PC-9 (cell line): Measurements from ENCODE around the gene ZNF398. TPM values are rescaled to one million over a fixed set of nuclear protein-coding genes. Genes with fewer than 3 reads are reported as not detected.

Experiments used
- BruUV-seq: library from RNA; stranded (reverse); fragments of 400-500 nt; replicated peaks from 2 replicates; lab custom pipeline; 2021; lab: Mats Ljungman, UMichigan
- CTCF ChIA-PET: fragments of 300-600 bp; sonication (Branson Sonifier 250); formaldehyde crosslinking; loops from one replicate; lab custom pipeline; 2022; ENCODE audit warnings: antibody characterized with exemption; lab: Charles Lee
- POLR2A ChIA-PET: fragments of 300-600 bp; sonication (Branson Sonifier 250); formaldehyde crosslinking; loops from one replicate; lab custom pipeline; 2022; ENCODE audit warnings: antibody characterized with exemption; ENCODE audit not compliant: unreplicated experiment; lab: Charles Lee
- DNase-seq, 2 experiments: peaks; one replicate each; pipeline versions ENCODE4 v3.0.0 to v3.0.0-alpha.2; 2015 to 2022; ENCODE audit warnings: mixed read lengths in 1 of 2
- H2AFZ ChIP-seq: fragments of 200-600 bp; sonication (generic); 2 replicates; pipeline ENCODE4 v1.8.1; 2017; ENCODE audit warnings: antibody characterized with exemption
- H3F3A ChIP-seq: fragments of 200-600 bp; sonication (generic); 2 replicates; pipeline ENCODE4 v1.8.1; 2017; ENCODE audit warnings: antibody characterized with exemption, mild to moderate bottlenecking, low read depth; ENCODE audit not compliant: insufficient read depth
- H3K27ac ChIP-seq: fragments of 200-600 bp; sonication (generic); 2 replicates; pipeline ENCODE4 v1.6.1; 2016; ENCODE audit warnings: mixed run types
- H3K27me3 ChIP-seq: fragments of 200-600 bp; sonication (generic); 2 replicates; pipeline ENCODE4 v1.6.1; 2016; ENCODE audit warnings: low read depth, mixed run types; ENCODE audit not compliant: insufficient read depth
- H3K36me3 ChIP-seq: fragments of 200-600 bp; sonication (generic); 2 replicates; pipeline ENCODE4 v1.6.1; 2016; ENCODE audit warnings: low read depth, mixed run types
- H3K4me1 ChIP-seq: fragments of 200-600 bp; sonication (generic); replicated peaks from 2 replicates; pipeline ENCODE4 v1.6.1; 2016; ENCODE audit warnings: mixed run types; ENCODE audit not compliant: insufficient read depth
- H3K4me2 ChIP-seq: fragments of 200-600 bp; sonication (generic); 2 replicates; pipeline ENCODE4 v1.6.1; 2017; ENCODE audit warnings: mixed run types
- H3K4me3 ChIP-seq: fragments of 200-600 bp; sonication (generic); 2 replicates; pipeline ENCODE4 v1.6.1; 2016; ENCODE audit warnings: mixed run types
- H3K79me2 ChIP-seq: fragments of 200-600 bp; sonication (generic); 2 replicates; pipeline ENCODE4 v1.6.1; 2017; ENCODE audit warnings: low read depth, mixed run types
- H3K9me2 ChIP-seq: fragments of 200-600 bp; sonication (generic); 2 replicates; pipeline ENCODE4 v1.8.1; 2017; ENCODE audit warnings: mild to moderate bottlenecking; ENCODE audit not compliant: insufficient read depth
- H3K9me3 ChIP-seq: fragments of 200-600 bp; sonication (generic); 2 replicates; pipeline ENCODE4 v1.8.1; 2016; ENCODE audit warnings: low read depth; ENCODE audit not compliant: insufficient read depth
- H4K20me1 ChIP-seq: fragments of 200-600 bp; sonication (generic); 2 replicates; pipeline ENCODE4 v1.8.1; 2017; ENCODE audit not compliant: insufficient read depth
- EZH2 ChIP-seq: fragments of 200-600 bp; sonication (generic); IDR thresholded peaks from 2 replicates; pipeline ENCODE4 v1.8.0; 2017; ENCODE audit warnings: antibody characterized with exemption, low read depth
- intact Hi-C: fragments of 100-400 bp; cut with micrococcal nuclease; formaldehyde crosslinking; loops from one replicate; pipeline ENCODE4 v1.10.0; 2022; ENCODE audit not compliant: unreplicated experiment
- total RNA-seq: library from RNA; stranded (reverse); gene quantifications from 2 replicates; pipeline ENCODE4 v1.2.3, GENCODE V29; 2021
- TF ChIP-seq, protein P1 (sequence below): fragments of 200-600 bp; sonication (generic); conservative IDR thresholded peaks from 2 replicates; pipeline ENCODE4 v1.6.1; 2017; ENCODE audit warnings: mixed run types, antibody characterized with exemption, mild to moderate bottlenecking, moderate library complexity

ZNF398 gene
- total RNA-seq, 1 experiment from 2014 or later, result 11.7 TPM

DNA sequence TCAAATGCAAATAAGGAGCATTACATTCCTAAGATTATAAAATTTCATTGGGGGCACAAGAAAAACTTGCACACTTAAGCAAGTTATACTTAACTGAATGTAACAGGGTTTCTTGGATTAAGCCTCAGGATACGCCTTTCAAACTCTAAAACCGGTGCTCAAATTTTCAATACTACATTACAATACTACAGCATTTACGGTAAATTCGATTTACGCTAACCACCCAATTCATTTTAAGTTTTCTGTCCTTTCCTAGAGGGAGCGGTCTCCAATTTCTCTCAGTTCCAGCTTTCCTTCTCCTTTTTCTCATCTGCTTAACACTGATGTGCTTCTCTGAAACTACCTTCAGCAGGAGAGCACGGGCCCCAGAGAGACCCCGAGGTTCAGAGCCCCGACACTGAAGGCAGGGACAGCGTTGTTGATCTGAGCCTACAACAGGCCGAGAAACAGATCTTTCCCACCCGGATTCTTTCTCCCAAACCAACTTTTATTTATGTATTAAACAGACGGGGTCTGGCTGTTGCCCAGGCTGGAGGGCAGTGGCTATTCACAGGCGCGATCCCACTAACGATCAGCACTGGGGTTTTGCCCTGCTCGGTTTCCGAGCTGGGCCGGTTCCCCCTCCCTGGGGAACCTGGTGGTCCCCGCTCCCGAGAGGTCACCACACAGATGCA is 21.9 kb upstream of the ZNF398 start:
- Histone ChIP-seq H2AFZ (peak overlapping the region; percentile 97), H4K20me1 (no peaks in the 10 kb centered on the region), H3K27ac (peak overlapping the region; percentile 64; the same call in 1 of the 2 replicates), H3K4me3 (peak overlapping the region; percentile 92), H3K9me3 (no peaks in the 10 kb centered on the region), H3K9me2 (no peaks in the 10 kb centered on the region), H3K79me2 (peaks cover 41% of the 10 kb centered on the region), H3K27me3 (no peaks in the 10 kb centered on the region), H3K4me1 (peaks cover 17% of the 10 kb centered on the region), H3F3A (peaks cover 8% of the 10 kb centered on the region; the same call in 1 of the 2 replicates), H3K36me3 (peaks cover 8% of the 10 kb centered on the region; the same call in 1 of the 2 replicates), H3K4me2 (peak overlapping the region; percentile 78)
- DNase-seq, result no peak
- CTCF ChIA-PET, result interaction anchor here (0.5 to 2.1 kb wide), 6 partner anchors 10 to 288 kb away, joined by 3 to 14 read pairs (median 6); partner anchors contain the start of genes ZNF282 and ZNF398
- POLR2A ChIA-PET, result interaction anchor here (0.5 to 0.6 kb wide), 3 partner anchors 9 to 28 kb away, joined by 3 read pairs; no protein-coding TSS in a partner anchor
- TF ChIP-seq EZH2, result no peak
- TF ChIP-seq, protein P1, sequence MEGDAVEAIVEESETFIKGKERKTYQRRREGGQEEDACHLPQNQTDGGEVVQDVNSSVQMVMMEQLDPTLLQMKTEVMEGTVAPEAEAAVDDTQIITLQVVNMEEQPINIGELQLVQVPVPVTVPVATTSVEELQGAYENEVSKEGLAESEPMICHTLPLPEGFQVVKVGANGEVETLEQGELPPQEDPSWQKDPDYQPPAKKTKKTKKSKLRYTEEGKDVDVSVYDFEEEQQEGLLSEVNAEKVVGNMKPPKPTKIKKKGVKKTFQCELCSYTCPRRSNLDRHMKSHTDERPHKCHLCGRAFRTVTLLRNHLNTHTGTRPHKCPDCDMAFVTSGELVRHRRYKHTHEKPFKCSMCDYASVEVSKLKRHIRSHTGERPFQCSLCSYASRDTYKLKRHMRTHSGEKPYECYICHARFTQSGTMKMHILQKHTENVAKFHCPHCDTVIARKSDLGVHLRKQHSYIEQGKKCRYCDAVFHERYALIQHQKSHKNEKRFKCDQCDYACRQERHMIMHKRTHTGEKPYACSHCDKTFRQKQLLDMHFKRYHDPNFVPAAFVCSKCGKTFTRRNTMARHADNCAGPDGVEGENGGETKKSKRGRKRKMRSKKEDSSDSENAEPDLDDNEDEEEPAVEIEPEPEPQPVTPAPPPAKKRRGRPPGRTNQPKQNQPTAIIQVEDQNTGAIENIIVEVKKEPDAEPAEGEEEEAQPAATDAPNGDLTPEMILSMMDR, result no peak
- BruUV-seq, result TSS peak; percentile 52
- intact Hi-C loops, result no loop called here

DNA sequence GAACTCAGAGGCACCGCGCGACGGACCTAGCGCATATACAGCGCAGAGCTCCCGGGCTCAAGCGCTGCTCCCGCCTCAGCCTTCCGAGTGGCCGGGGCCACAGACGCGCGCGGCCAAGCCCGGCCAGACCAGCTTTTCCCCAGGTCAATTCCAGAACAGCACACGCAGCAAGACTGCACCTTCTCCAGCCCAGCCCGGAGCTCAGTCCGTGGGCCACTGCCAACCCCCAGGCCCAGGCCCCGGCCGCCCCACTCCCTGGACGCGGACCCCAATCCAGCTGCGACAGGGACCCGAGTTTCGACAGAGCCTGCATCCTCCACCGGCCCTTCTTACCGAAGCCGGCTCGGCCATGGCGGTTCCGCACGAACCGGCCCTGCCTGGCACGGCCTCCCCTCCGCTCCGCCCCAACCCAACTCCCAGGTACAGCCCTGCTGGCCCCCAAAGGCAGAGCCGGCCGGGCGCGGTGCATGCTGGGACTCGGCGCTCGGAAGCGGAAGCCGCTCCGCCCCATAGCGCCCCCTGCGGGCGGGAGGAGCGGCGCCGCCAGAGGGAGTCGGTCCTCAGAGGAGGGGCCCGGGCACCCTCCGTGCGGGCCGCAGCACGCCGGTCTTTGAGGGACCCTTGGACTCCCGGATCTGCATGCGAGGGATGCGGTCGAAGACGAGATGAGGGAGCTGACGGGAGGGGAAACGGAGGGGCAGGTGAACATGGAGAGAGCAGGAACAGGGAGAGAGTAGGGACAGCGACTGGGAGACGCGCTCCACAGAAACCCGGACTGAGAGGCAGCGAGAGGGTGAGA is 21.2 kb upstream of the ZNF398 start, which contains the start of gene ZNF425:
TSS of gene ZNF425 (minus strand) at position 462 of the 799 bp plus-strand sequence. CDS start at position 351, 111 bp downstream.
- Histone ChIP-seq H3K9me3 (0 out of 2 replicates have a peak, but pooled peaks cover 5% of the 10 kb centered on the region), H3K79me2 (peaks cover 41% of the 10 kb centered on the region), H3K27ac (peak within 1 kb of the TSS; percentile 64), H3K9me2 (no peaks in the 10 kb centered on the region), H3K36me3 (peaks cover 14% of the 10 kb centered on the region), H3K27me3 (no peaks in the 10 kb centered on the region), H3K4me2 (peak within 1 kb of the TSS; percentile 78), H3K4me3 (peak within 1 kb of the TSS; percentile 92), H3K4me1 (peaks cover 17% of the 10 kb centered on the region), H2AFZ (peak within 1 kb of the TSS; percentile 97), H3F3A (peaks cover 8% of the 10 kb centered on the region; the same call in 1 of the 2 replicates), H4K20me1 (no peaks in the 10 kb centered on the region)
- CTCF ChIA-PET, result interaction anchor here (0.6 to 2.1 kb wide), 6 partner anchors 21 to 187 kb away, joined by 3 to 10 read pairs (median 4); partner anchors contain the start of genes ZNF282 and ZNF398
- POLR2A ChIA-PET, result interaction anchor here (0.5 to 0.6 kb wide), 4 partner anchors 8 to 107 kb away, joined by 3 to 5 read pairs (median 3); no protein-coding TSS in a partner anchor
- DNase-seq, result peak; percentile 82 to 97
- TF ChIP-seq EZH2, result no peak
- TF ChIP-seq, protein P1, result peak; percentile 97
- no TSS peak for BruUV-seq
- intact Hi-C loops, result loop anchor here (1.0 kb wide), 6 partner anchors 21 to 159 kb away; partner anchors contain the start of genes ZNF212, ZNF282 and ZNF398
